KG1 (cell line): ENCODE measurements around the gene CCL3.
"Not testable (repeated sequence)": the region's sequence is repeated elsewhere in the genome, so short reads cannot be mapped to it uniquely, and the experiment has no call there.

ENCODE experiments used
- DNase-seq: peaks from one replicate; lab custom pipeline; 2025; lab: John Stamatoyannopoulos, UW

The CCL3 gene

DNA sequence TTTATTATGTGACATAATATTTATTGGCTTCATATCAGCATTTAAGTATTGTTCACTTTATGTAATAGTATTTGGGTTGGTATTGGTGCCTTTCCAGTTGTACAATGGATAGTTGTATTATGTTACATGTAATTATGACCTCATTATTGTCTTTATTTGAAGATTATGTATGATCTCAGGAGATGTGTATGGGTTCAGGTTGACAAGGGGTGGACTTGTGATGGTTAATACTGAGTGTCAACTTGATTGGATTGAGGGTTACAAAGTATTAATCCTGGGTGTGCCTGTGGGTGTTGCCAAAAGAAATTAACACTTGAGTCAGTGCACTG is 25.7 kb upstream of the CCL3 start:
- not testable (repeated sequence) for DNase-seq

- not testable (repeated sequence) for DNase-seq
Observed at GRCh38 chr17:36114971-36115648, 25.2 kb upstream of the CCL3 start.

DNA sequence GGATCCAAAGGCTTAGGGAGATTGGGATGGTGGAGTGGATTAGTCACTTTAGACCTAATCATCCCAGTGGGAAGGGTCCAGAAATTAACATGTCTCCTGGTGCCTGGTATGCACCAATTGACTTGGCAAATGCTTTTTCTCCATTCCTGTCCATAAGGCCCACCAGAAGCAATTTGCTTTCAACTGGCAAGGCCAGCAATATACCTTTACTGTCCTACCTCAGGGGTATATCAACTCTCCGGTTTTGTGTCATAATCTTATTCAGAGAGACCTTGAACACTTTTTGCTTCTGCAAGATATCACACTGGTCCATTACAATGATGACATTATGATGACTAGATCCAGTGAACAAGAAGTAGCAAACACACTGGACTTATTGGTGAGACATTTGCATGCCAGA is 23.2 kb upstream of the CCL3 start:
- not testable (repeated sequence) for DNase-seq

GRCh38 chr17:36112572-36112971 is 22.6 kb upstream of the CCL3 start:
- no peak for DNase-seq

DNA sequence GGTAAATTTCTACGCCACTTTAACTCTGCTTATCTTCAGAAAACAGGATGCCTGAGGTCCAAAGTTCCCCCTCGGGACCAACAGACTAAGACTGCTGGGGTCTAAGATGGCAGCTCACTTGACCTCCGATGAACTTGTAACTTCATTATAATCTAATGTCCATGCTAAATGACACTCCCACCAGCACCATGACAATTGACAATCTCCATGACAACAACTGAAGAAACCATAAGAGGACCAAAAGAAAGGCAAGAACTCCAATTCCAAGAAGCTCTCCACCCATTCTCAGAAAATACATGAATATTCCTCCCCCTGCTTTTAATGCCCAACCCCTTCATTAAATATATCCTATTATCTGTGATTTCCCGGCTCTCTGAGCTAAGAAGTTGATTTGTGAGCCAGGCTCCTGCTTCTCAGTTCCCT is 21.1 kb upstream of the CCL3 start:
- DNase-seq: no peak

DNA sequence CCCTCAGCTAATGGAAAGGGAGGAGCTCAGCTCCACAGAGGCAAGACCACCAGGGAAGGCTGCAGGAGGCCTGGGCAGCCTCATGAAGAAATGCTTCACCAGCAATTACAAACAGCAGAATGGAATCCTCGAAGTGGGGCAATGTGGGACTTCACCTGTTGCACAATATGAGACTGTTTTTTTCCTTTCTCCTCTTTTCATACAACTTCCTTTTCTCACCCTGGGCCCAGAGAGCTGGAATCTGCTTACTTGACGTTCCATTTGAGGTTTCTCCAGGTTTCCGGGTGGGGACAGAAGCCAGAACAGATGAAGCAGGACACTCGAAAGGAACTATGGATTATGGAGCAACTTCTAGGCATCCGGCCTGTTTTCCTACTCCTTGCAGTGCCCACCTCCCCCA is 18.3 kb upstream of the CCL3 start:
- not testable (repeated sequence) for DNase-seq

DNA sequence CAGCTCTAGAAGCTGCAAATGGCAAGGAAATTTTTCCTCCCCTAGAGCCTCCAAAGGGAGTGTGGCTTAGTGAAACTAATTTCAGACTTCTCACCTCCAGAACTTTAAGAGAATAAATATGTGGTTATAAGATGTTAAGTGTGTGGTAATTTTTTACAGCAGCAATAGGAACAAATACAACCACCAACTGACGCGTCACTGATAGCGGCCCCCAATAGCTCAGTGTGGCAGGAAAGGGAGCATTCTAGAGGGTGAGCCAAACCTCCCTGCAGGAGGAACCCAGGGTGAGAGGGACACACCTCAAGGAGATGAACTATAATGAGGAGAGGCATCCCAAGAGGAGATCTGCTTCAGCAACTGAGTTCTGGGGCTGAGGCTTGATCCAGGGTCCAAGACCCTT is 17.7 kb upstream of the CCL3 start:
- DNase-seq: no peak

DNA sequence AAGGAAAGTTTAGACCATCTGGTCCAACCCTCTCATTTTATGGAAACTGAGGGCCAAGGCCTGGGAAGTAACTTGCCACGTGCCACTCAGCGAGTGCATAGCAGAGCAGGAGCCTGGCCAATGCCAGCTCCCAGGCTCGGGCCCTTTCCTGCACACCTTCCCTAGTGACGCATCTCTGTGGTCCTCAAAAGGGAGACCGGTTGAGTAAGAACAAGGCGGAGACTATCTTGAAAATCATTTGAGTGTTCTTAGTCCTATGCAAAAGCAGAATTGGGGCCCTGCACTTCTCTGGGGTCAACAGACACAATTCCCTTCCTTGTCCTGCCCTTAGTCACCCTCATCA is 16.5 kb upstream of the CCL3 start:
- DNase-seq: no peak

GRCh38 chr17:36105781-36106492 is 16.0 kb upstream of the CCL3 start:
- no peak for DNase-seq

DNA sequence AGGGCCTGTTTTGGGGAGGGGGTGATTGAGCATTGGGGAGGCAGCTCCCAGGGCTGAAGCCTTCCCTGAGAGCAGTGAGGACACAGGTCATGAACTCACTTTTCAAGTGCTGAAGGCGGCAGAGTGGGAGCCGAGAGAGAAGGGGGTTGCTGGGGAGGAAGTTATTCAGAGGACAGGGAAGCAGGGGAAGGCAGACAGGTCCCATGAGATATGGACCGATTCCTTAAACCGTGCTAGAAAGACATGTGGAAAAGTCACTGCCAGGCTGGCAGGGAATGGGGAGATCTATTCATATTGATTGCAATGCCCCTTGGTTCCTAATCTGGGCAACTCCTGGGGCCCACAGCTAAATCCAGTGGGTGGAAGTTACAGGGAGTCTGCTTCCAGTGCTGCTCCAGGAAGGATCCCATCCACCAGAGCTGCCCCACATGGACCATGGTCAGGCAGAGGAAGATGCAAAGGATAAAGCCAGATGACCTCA is 14.8 kb upstream of the CCL3 start:
- DNase-seq: no peak

- DNase-seq: not testable (repeated sequence)
Observed at GRCh38 chr17:36104246-36104645, 14.3 kb upstream of the CCL3 start.

- not testable (repeated sequence) for DNase-seq
Observed at GRCh38 chr17:36103401-36103975, 13.5 kb upstream of the CCL3 start, which contains the start of gene CCL4. Gene CCL4, plus strand, starts transcription at chr17:36103827. Its CDS starts 79 bp downstream, at chr17:36103906.

- not testable (repeated sequence) for DNase-seq
Observed at GRCh38 chr17:36099004-36099403, 9.1 kb upstream of the CCL3 start.

DNA sequence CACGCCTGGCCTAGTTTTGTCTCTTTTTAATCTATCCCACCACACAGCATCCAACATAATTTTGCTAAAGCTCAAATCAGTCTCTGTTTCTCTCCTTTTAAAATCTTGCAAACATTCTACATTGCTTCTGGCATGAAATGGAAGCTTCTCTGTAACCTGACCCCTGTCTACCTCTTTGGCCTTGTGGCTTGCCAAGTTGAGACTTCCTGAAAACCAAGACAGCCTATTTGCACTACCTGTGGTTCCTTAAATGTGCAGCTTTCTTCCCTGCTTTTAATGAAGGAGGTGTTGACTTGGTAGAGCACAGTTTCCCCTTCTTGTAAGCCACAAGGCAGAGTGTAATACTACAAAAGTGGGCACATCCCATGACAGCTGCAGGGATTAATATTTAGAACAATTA is 6.0 kb upstream of the CCL3 start:
- DNase-seq: no peak

DNA sequence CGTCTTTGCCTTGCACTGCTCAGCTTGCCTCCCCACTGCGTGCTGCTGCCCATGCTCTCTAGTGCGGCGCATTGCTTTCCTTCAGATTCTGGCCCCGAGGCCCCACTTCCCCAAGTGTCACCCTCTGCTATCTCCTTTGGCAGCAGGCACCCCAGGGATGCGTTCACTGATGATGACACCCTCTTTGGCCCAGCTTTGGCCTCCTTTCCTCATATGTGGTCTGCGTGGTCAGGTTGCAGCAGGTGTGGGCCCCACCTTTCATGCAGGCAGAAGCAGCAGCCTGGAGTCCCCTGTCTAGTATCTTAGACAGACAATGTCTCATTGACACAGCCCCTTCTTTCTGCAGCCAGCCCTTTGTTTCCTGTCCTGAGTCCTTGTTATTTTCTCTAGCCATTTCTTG is 4.8 kb upstream of the CCL3 start:
- DNase-seq: no peak

DNA sequence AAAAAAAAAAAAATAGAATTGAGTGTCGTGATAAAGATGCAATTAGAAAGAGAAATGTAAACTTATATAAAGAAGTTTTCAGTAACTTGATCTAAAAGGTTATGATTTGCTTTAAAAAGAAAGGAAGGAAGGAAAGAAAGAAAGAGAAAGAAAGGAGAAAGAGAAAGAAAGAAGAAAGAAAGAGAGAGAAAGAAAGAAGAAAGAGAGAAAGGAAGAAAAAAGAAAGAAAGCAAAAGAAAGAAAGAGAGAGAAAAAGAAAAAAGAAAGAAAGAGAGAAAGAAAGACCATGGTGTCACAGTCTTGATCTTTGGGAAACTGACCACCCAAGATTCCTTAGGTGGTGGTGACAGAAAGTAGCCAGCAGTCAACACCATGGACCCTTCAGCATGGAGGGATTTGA is 4.3 kb upstream of the CCL3 start:
- DNase-seq: no peak

- DNase-seq: not testable (repeated sequence)
Observed at GRCh38 chr17:36092715-36093114, 2.8 kb upstream of the CCL3 start.

GRCh38 chr17:36092230-36092629 is 2.3 kb upstream of the CCL3 start:
- DNase-seq: no peak

DNA sequence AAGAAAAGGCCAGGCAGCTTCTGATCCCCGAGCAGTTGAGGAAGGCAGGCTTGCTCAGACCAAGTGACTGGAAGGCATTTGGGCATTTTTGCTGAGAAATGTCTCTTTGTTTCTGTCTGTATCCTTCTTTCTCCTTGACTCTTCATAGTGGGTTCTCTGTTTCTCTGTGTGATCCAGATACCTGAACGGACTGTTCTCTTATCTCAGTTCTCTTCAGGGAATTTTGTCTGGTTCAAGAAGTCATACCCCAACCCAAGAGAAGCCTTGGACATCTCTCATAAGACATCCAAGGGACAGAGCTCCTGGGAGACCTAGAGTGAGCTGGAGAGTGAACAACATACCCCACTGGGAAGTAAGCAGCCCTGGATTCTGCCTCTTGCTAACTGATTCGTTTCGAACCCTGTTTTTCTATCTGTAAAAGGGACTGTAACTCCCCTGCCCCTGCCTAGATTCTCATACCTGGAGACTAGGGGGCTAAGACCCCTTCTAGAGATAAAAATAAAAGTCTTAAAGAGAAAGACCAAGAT is 541 bp downstream of the CCL3 start:
- no peak for DNase-seq

GRCh38 chr17:36088670-36089338 is 1.1 kb downstream of the CCL3 start:
- DNase-seq: no peak

- DNase-seq: not testable (repeated sequence)
Observed at GRCh38 chr17:36087897-36088572, 1.9 kb downstream of the CCL3 start.

DNA sequence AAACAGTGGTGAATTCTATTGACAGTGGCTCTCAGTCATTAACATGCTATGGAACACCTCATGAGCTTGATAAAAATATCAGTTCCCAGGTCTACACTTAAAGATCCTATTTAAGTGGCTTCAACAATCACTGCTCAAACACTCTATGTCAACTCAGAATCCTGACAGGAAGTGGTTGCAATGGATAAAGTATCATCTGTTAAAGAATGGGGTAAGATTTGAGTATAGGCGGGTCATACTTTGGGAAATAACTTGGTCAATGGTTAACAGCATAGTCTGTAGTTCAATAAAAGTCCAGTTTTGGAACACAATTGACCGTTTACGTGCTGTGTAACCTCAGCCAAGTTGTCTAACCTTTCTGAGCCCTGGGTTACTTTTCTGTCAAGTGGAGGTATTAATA is 2.5 kb downstream of the CCL3 start:
- DNase-seq: not testable (repeated sequence)
